Measurements from ENCODE around the gene DEAF1.

DEAF1 gene

DNA sequence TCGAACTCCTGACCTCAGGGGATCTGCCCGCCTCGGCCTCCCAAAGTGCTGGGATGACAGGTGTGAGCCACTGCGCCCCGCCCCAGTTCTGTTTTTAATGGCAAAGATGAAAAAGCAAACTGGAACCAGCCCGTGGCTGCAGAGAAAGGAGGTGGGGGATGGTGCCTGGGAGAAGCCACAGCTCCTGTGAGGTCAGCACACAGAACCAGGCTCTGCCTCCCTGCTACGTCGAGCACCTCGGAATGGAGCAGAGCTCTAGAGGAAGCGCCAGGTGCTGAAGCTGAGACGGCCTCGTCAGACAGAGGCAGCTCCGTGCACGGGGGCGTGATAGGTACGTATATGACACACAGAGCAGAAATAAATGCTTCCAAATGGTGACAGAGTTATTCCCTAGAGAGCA lies 49.5 kb downstream of the DEAF1 start:
- DNase-seq (ENCODE audit: low spot score), result no peak

- DNase-seq (ENCODE audit: low spot score), result no peak
Measured at GRCh38 chr11:643849-644738, 50.9 kb downstream of the DEAF1 start.

GRCh38 chr11:643366-643765 lies 51.7 kb downstream of the DEAF1 start:
- DNase-seq (ENCODE audit: low spot score), result no peak

- DNase-seq (ENCODE audit: low spot score), result no peak
Measured at GRCh38 chr11:641806-642370, 53.1 kb downstream of the DEAF1 start.

DNA sequence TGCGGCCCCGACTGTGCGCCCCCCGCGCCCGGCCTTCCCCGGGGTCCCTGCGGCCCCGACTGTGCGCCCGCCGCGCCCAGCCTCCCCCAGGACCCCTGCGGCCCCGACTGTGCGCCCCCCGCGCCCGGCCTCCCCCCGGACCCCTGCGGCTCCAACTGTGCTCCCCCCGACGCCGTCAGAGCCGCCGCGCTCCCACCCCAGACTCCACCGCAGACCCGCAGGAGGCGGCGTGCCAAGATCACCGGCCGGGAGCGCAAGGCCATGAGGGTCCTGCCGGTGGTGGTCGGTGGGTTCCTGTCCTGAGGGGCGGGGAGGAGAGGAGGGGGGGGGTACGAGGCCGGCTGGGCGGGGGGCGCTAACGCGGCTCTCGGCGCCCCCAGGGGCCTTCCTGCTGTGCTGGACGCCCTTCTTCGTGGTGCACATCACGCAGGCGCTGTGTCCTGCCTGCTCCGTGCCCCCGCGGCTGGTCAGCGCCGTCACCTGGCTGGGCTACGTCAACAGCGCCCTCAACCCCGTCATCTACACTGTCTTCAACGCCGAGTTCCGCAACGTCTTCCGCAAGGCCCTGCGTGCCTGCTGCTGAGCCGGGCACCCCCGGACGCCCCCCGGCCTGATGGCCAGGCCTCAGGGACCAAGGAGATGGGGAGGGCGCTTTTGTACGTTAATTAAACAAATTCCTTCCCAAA lies 54.9 kb downstream of the DEAF1 start:
- no peak for DNase-seq (ENCODE audit: low spot score)

GRCh38 chr11:639332-639955 lies 55.6 kb downstream of the DEAF1 start:
- DNase-seq (ENCODE audit: low spot score), result no peak

- DNase-seq (ENCODE audit: low spot score), result no peak
Measured at GRCh38 chr11:638631-639331, 56.2 kb downstream of the DEAF1 start.

GRCh38 chr11:637593-638521 lies 57.2 kb downstream of the DEAF1 start:
- no peak for DNase-seq (ENCODE audit: low spot score)

DNA sequence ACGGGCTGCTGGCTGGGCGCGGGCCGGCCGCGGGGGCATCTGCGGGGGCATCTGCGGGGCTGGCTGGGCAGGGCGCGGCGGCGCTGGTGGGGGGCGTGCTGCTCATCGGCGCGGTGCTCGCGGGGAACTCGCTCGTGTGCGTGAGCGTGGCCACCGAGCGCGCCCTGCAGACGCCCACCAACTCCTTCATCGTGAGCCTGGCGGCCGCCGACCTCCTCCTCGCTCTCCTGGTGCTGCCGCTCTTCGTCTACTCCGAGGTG lies 57.8 kb downstream of the DEAF1 start:
- DNase-seq (ENCODE audit: low spot score), result no peak

GRCh38 chr11:636511-637332 lies 58.3 kb downstream of the DEAF1 start, which contains the start of gene DRD4:
Gene DRD4, plus strand, starts transcription at chr11:637269. Its CDS starts 36 bp downstream, at chr11:637305.
- no peak for DNase-seq (ENCODE audit: low spot score)

GRCh38 chr11:635945-636510 lies 59.0 kb downstream of the DEAF1 start:
- DNase-seq (ENCODE audit: low spot score), result no peak

- no peak for DNase-seq (ENCODE audit: low spot score)
Measured at GRCh38 chr11:630871-631270, 64.2 kb downstream of the DEAF1 start.

- peak; percentile 22 for DNase-seq (ENCODE audit: low spot score)
Measured at GRCh38 chr11:629237-629583, 65.8 kb downstream of the DEAF1 start.

- no peak for DNase-seq (ENCODE audit: low spot score)
Measured at GRCh38 chr11:628056-628455, 67.0 kb downstream of the DEAF1 start.

- DNase-seq (ENCODE audit: low spot score), result no peak
Measured at GRCh38 chr11:627308-627576, 67.8 kb downstream of the DEAF1 start.

DNA sequence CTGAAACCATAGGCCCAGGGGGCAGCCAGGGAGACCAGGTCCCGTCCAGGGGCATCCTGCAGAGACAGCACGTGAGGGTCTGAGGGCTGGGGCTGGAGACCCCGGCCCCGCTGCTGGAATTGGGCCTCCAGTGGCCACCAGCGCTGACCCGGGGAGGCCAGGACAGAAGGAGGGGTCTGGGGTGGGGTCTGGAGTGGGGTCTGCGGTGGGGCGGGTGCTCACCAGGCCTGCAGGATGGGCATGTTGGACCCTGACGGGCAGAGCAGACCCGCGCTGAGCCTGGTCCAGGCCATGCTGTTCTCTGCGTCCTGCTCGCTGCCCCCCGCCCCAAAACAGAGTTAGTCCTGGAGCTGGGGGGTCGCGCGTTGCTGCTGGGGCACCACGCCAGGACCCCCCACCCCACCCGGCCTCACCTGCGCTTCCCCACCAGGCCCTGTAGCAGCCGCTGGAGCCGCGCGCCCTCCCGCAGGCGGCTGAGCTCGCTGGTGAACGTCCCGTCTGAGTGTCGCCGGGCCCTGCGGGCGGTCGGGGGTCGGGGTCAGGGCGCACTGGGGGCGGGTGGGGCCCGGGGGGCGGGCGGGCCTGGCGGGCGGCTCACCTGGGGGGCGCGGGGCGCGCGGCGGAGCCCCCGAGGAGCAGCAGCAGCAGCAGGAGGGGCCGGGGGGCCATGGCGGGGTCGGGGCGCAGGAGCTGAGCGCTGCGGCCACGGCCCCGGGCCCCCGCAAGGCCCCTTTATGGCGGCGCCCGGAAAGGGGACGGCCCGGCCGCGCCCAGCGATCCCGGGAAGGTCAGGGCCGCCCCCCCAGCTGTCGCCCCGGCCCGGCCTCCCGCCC lies 68.3 kb downstream of the DEAF1 start, which contains the start of gene SCT:
Gene SCT (minus strand): TSS at position 707 of the 833 bp plus-strand sequence. CDS start 38 bp downstream, at position 669.
- no peak for DNase-seq (ENCODE audit: low spot score)

GRCh38 chr11:625636-626268 lies 69.3 kb downstream of the DEAF1 start:
- no peak for DNase-seq (ENCODE audit: low spot score)
